ENCODE results near the gene CD151. TPM values are rescaled to one million over a fixed set of nuclear protein-coding genes. Genes with fewer than 3 reads are reported as not detected.

CD151 gene
- total and polyA plus RNA-seq, 2 experiments from 2014 or later, result 62.9 to 109 TPM

DNA sequence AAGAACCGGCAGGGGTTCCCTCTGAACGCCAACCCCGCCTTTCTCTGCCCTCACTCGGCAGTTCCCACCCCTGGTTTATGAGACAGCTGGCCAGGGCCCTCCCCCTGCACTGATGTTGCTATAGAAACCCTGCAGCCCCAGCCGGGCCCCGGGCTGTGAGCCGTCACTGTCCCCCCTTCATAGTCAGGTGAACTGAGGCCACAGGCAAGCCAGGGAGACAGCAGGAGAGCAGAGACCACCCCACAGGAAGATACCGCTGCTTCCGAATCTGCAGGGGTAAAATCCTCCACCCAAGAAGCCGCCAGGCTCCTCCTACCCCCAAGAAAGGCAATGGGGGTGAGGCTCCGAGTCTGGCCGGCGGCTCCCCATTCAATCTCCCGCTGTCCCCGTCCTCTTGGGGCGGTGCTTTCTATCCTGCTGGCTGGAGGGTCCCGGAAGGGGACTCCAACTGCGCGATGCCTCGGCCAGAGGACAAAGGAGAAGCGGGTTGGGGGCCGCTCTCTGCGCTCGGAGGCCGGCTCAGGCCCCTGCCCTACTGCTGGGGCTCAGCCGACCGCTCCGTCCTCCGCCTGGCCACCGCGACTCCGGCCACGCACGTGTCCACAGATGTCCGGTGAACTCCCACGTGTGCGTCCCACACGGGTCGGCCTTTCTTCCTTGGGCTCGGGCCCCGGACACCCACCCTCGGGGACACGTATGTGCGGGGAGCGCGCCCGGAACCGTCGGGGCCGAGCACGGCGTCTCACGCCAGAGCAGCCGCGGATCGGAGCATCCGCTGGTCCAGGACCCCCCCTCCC is 35.3 kb upstream of the CD151 start:
- H2AFZ ChIP-seq, result peak overlapping the region; percentile 52; the same call in 1 of the 2 replicates
- peak overlapping the region; percentile 95 for H3K4me2 ChIP-seq
- H3F3A ChIP-seq (replicated peaks; ENCODE audit: low read depth), result peaks cover 14% of the 10 kb centered on the region
- peak overlapping the region; percentile 86 for H3K4me3 ChIP-seq
- H3K4me1 ChIP-seq (ENCODE audit: insufficient read depth), result peaks cover 8% of the 10 kb centered on the region; the same call in 1 of the 2 replicates
- peaks cover 16% of the 10 kb centered on the region; the same call in 2 of the 3 replicates for H3K4me1 Mint-ChIP-seq
- DNase-seq (ENCODE audit: low spot score) (peak; percentile 76), ATAC-seq (peak; percentile 49)
- peak overlapping the region; percentile 81 for H3K4me3 Mint-ChIP-seq
- TF ChIP-seq EZH2 (IDR thresholded peaks at IDR 0.05; ENCODE audit: low read depth, unreplicated experiment) (no peak), POLR2AphosphoS5 (IDR thresholded peaks at IDR 0.05; ENCODE audit: low read depth) (no peak; the same call in 1 of the 2 replicates), EZH2phosphoT487 (IDR thresholded peaks at IDR 0.05; ENCODE audit: unreplicated experiment) (no peak), JUNB (IDR thresholded peaks at IDR 0.05; ENCODE audit: unreplicated experiment) (no peak), ZNF114 (CRISPR knock-in tag; IDR thresholded peaks at IDR 0.05) (no peak), ZNF331 (CRISPR knock-in tag; IDR thresholded peaks at IDR 0.05; ENCODE audit: low read depth) (no peak), NANOG (IDR thresholded peaks at IDR 0.05; ENCODE audit: borderline replicate concordance) (no peak)
- TF ChIP-seq, protein P1, sequence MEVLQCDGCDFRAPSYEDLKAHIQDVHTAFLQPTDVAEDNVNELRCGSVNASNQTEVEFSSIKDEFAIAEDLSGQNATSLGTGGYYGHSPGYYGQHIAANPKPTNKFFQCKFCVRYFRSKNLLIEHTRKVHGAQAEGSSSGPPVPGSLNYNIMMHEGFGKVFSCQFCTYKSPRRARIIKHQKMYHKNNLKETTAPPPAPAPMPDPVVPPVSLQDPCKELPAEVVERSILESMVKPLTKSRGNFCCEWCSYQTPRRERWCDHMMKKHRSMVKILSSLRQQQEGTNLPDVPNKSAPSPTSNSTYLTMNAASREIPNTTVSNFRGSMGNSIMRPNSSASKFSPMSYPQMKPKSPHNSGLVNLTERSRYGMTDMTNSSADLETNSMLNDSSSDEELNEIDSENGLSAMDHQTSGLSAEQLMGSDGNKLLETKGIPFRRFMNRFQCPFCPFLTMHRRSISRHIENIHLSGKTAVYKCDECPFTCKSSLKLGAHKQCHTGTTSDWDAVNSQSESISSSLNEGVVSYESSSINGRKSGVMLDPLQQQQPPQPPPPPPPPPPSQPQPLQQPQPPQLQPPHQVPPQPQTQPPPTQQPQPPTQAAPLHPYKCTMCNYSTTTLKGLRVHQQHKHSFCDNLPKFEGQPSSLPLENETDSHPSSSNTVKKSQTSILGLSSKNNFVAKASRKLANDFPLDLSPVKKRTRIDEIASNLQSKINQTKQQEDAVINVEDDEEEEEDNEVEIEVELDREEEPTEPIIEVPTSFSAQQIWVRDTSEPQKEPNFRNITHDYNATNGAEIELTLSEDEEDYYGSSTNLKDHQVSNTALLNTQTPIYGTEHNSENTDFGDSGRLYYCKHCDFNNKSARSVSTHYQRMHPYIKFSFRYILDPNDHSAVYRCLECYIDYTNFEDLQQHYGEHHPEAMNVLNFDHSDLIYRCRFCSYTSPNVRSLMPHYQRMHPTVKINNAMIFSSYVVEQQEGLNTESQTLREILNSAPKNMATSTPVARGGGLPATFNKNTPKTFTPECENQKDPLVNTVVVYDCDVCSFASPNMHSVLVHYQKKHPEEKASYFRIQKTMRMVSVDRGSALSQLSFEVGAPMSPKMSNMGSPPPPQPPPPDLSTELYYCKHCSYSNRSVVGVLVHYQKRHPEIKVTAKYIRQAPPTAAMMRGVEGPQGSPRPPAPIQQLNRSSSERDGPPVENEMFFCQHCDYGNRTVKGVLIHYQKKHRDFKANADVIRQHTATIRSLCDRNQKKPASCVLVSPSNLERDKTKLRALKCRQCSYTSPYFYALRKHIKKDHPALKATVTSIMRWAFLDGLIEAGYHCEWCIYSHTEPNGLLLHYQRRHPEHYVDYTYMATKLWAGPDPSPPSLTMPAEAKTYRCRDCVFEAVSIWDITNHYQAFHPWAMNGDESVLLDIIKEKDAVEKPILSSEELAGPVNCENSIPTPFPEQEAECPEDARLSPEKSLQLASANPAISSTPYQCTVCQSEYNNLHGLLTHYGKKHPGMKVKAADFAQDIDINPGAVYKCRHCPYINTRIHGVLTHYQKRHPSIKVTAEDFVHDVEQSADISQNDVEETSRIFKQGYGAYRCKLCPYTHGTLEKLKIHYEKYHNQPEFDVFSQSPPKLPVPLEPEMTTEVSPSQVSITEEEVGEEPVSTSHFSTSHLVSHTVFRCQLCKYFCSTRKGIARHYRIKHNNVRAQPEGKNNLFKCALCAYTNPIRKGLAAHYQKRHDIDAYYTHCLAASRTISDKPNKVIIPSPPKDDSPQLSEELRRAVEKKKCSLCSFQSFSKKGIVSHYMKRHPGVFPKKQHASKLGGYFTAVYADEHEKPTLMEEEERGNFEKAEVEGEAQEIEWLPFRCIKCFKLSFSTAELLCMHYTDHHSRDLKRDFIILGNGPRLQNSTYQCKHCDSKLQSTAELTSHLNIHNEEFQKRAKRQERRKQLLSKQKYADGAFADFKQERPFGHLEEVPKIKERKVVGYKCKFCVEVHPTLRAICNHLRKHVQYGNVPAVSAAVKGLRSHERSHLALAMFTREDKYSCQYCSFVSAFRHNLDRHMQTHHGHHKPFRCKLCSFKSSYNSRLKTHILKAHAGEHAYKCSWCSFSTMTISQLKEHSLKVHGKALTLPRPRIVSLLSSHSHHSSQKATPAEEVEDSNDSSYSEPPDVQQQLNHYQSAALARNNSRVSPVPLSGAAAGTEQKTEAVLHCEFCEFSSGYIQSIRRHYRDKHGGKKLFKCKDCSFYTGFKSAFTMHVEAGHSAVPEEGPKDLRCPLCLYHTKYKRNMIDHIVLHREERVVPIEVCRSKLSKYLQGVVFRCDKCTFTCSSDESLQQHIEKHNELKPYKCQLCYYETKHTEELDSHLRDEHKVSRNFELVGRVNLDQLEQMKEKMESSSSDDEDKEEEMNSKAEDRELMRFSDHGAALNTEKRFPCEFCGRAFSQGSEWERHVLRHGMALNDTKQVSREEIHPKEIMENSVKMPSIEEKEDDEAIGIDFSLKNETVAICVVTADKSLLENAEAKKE (CRISPR knock-in tag; IDR thresholded peaks at IDR 0.05), result no peak
- TF ChIP-seq, protein P2, sequence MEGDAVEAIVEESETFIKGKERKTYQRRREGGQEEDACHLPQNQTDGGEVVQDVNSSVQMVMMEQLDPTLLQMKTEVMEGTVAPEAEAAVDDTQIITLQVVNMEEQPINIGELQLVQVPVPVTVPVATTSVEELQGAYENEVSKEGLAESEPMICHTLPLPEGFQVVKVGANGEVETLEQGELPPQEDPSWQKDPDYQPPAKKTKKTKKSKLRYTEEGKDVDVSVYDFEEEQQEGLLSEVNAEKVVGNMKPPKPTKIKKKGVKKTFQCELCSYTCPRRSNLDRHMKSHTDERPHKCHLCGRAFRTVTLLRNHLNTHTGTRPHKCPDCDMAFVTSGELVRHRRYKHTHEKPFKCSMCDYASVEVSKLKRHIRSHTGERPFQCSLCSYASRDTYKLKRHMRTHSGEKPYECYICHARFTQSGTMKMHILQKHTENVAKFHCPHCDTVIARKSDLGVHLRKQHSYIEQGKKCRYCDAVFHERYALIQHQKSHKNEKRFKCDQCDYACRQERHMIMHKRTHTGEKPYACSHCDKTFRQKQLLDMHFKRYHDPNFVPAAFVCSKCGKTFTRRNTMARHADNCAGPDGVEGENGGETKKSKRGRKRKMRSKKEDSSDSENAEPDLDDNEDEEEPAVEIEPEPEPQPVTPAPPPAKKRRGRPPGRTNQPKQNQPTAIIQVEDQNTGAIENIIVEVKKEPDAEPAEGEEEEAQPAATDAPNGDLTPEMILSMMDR (conservative IDR thresholded peaks at IDR 0.05; ENCODE audit: low read depth in 2 of 2), result no peak
- TF ChIP-seq, protein P3, sequence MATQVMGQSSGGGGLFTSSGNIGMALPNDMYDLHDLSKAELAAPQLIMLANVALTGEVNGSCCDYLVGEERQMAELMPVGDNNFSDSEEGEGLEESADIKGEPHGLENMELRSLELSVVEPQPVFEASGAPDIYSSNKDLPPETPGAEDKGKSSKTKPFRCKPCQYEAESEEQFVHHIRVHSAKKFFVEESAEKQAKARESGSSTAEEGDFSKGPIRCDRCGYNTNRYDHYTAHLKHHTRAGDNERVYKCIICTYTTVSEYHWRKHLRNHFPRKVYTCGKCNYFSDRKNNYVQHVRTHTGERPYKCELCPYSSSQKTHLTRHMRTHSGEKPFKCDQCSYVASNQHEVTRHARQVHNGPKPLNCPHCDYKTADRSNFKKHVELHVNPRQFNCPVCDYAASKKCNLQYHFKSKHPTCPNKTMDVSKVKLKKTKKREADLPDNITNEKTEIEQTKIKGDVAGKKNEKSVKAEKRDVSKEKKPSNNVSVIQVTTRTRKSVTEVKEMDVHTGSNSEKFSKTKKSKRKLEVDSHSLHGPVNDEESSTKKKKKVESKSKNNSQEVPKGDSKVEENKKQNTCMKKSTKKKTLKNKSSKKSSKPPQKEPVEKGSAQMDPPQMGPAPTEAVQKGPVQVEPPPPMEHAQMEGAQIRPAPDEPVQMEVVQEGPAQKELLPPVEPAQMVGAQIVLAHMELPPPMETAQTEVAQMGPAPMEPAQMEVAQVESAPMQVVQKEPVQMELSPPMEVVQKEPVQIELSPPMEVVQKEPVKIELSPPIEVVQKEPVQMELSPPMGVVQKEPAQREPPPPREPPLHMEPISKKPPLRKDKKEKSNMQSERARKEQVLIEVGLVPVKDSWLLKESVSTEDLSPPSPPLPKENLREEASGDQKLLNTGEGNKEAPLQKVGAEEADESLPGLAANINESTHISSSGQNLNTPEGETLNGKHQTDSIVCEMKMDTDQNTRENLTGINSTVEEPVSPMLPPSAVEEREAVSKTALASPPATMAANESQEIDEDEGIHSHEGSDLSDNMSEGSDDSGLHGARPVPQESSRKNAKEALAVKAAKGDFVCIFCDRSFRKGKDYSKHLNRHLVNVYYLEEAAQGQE (IDR thresholded peaks at IDR 0.05; ENCODE audit: unreplicated experiment), result no peak
- H3K27ac Mint-ChIP-seq, result no peak overlapping the region
- no peaks in the 10 kb centered on the region; the same call in 1 of the 2 replicates for H3K79me2 ChIP-seq (replicated peaks; ENCODE audit: insufficient read depth)
- H3K27me3 ChIP-seq (ENCODE audit: insufficient read depth), result no peaks in the 10 kb centered on the region
- no peaks in the 10 kb centered on the region for H3K9me3 Mint-ChIP-seq
- no peaks in the 10 kb centered on the region for H4K20me1 ChIP-seq (replicated peaks; ENCODE audit: insufficient read depth)
- peak overlapping the region; percentile 69; the same call in 1 of the 2 replicates for H3K27ac ChIP-seq (ENCODE audit: low read depth)
- H3K36me3 Mint-ChIP-seq (ENCODE audit: low read depth), result peaks cover 6% of the 10 kb centered on the region; the same call in 1 of the 3 replicates
- H3K36me3 ChIP-seq (ENCODE audit: insufficient read depth), result no peaks in the 10 kb centered on the region
- no peaks in the 10 kb centered on the region for H3K9me2 ChIP-seq (ENCODE audit: insufficient read depth)
- H3K27me3 Mint-ChIP-seq (ENCODE audit: insufficient read depth, low read depth, poor library complexity), result peaks cover 5% of the 10 kb centered on the region
